WERI-Rb-1 (cell line): ENCODE measurements around the gene OR8B4.
"Not testable (repeated sequence)": the region's sequence is repeated elsewhere in the genome, so short reads cannot be mapped to it uniquely, and the experiment has no call there.

ENCODE experiments used
- DNase-seq: peaks from one replicate; pipeline ENCODE4 v3.0.0-alpha.2; 2020
- H3K27ac ChIP-seq: fragments of 250-450 bp; sonication (Bioruptor Pico); 2 replicates; pipeline ENCODE4 v1.5.1; 2020; ENCODE audit warnings: mild to moderate bottlenecking, moderate library complexity
- H3K27me3 ChIP-seq: fragments of 250-450 bp; sonication (Bioruptor Pico); 2 replicates; pipeline ENCODE4 v1.5.1; 2021; ENCODE audit warnings: mild to moderate bottlenecking, low read depth, moderate library complexity; ENCODE audit not compliant: insufficient read depth, severe bottlenecking
- H3K36me3 ChIP-seq: fragments of 250-450 bp; sonication (Bioruptor Pico); 2 replicates; pipeline ENCODE4 v1.5.1; 2020; ENCODE audit warnings: mild to moderate bottlenecking, moderate library complexity
- H3K4me3 ChIP-seq: 2 replicates; pipeline ENCODE4 v1.5.1; 2011; ENCODE audit warnings: low read depth, mild to moderate bottlenecking, control low read depth, low read length
- H3K9me3 ChIP-seq: fragments of 250-450 bp; sonication (Bioruptor Pico); 2 replicates; pipeline ENCODE4 v1.5.1; 2021; ENCODE audit warnings: mild to moderate bottlenecking, moderate library complexity; ENCODE audit not compliant: severe bottlenecking
- TF ChIP-seq, protein P1 (sequence below): IDR thresholded peaks from 2 replicates; pipeline ENCODE4 v1.5.1; 2011; ENCODE audit warnings: low read depth, mild to moderate bottlenecking, control low read depth, inconsistent platforms, low read length

Gene OR8B4

DNA sequence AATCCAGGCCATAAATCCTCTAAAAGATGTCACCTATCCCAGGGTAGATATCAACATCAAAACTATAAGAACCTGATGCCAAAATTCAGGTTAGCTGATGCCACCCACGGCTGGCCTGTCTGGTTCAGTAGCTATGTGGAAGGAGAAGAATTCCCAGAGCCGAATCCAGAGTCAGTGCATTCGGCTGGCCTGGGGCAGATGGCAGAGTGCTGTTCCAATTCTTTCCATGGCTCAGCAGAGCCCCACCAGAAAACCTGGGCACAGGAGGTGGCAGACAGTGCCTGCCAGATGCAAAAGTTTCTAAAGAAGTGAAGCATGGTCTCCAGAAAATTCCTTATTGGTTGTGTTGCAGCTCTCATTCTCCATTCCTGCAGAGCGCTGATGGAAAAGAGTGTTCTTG, 40.7 kb upstream of the OR8B4 start:
- Histone ChIP-seq H3K27ac (no peak overlapping the region), H3K36me3 (no peaks in the 10 kb centered on the region), H3K27me3 (no peaks in the 10 kb centered on the region), H3K9me3 (no peaks in the 10 kb centered on the region), H3K4me3 (no peak overlapping the region)
- TF ChIP-seq, protein P1, sequence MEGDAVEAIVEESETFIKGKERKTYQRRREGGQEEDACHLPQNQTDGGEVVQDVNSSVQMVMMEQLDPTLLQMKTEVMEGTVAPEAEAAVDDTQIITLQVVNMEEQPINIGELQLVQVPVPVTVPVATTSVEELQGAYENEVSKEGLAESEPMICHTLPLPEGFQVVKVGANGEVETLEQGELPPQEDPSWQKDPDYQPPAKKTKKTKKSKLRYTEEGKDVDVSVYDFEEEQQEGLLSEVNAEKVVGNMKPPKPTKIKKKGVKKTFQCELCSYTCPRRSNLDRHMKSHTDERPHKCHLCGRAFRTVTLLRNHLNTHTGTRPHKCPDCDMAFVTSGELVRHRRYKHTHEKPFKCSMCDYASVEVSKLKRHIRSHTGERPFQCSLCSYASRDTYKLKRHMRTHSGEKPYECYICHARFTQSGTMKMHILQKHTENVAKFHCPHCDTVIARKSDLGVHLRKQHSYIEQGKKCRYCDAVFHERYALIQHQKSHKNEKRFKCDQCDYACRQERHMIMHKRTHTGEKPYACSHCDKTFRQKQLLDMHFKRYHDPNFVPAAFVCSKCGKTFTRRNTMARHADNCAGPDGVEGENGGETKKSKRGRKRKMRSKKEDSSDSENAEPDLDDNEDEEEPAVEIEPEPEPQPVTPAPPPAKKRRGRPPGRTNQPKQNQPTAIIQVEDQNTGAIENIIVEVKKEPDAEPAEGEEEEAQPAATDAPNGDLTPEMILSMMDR: no peak
- no peak for DNase-seq

DNA sequence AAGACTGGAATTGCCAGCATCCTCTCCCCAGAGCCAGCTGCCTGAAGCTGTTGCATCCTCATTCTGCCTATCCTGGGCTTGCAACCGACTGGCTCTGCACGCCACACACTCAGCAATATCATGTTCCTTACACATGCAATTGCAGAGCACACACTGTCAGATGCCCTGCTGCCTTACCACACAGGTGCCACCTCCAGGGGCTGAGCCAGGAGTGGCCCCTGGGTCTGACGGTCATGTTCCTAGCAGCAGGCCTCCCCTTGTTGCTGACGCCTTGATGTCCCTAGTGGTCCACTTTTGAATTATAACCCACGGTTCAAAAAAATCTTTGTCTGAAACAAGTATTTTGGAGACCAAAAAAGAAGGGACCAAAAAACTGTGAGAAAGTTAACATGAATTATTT, 39.3 kb upstream of the OR8B4 start:
- DNase-seq: no peak
- TF ChIP-seq, protein P1: 0 out of 2 replicates have a peak, but pooled peaks have one; percentile 5
- Histone ChIP-seq H3K27me3 (no peaks in the 10 kb centered on the region), H3K4me3 (no peak overlapping the region), H3K9me3 (peaks cover 3% of the 10 kb centered on the region), H3K27ac (no peak overlapping the region), H3K36me3 (no peaks in the 10 kb centered on the region)

DNA sequence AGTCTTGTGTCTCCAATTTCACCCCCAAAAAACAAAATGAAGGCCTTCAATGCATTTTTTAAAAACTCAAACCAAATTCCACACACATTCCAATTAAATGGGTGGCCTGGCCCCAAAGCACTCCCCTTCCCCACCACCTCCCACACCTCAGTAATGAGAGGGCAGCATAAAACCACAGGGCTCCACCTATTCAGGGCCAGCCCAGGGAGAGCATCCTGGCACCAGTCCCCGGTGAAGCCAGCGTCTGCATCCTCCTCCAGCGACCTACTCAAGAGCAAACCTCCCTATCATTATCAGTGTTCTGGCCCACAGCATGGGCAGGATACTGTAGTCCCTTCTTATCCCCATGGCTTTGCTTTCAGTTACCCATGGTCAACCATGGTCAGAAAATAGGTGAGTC, 38.7 kb upstream of the OR8B4 start:
- no peaks in the 10 kb centered on the region for H3K27me3 ChIP-seq
- TF ChIP-seq, protein P1: no peak
- H3K9me3 ChIP-seq: peaks cover 3% of the 10 kb centered on the region
- H3K4me3 ChIP-seq: no peak overlapping the region
- H3K36me3 ChIP-seq: no peaks in the 10 kb centered on the region
- H3K27ac ChIP-seq: no peak overlapping the region
- no peak for DNase-seq

DNA sequence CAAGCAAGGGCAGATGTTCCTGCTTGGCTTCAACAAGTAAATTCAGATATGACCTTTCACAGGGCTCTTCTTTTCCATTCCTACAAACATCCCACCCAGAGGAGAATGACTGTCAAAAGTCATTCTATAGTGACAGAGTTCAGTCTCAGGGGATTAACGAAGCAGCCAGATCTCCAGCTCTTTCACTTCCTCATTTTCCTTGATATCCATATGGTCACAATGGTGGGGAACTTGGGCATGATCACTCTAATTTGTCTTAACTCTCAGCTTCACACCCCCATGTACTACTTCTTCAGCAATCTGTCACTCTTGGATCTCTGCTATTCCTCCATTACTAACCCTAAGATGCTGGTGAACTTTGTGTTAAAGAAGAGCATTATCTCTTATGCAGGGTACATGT, 35.8 kb upstream of the OR8B4 start:
- no peak for DNase-seq

DNA sequence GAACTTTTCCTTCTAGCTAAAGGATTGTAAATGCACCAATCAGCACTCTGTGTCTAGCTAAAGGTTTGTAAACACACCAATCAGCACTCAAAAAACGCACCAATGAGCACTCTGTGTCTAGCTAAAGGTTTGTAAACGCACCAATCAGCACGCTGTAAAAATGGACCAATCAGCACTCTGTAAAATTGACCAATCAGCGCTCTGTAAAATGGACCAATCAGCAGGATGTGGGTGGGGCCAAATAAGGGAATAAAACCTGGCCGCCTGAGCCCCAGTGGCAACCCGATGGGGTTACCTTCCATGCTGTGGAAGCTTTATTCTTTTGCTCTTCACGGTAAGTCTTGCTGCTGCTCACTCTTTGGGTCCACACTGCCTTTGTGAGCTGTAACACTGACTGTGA, 34.7 kb upstream of the OR8B4 start:
- not testable (repeated sequence) for DNase-seq, H3K9me3 ChIP-seq, H3K27ac ChIP-seq, H3K27me3 ChIP-seq, H3K36me3 ChIP-seq, H3K4me3 ChIP-seq

More for the DNA sequence above, 35.8 kb upstream of the OR8B4 start:
- Histone ChIP-seq H3K36me3 (no peaks in the 10 kb centered on the region), H3K27me3 (no peaks in the 10 kb centered on the region), H3K4me3 (no peak overlapping the region), H3K27ac (no peak overlapping the region), H3K9me3 (peaks cover 3% of the 10 kb centered on the region)
- TF ChIP-seq, protein P1: no peak

DNA sequence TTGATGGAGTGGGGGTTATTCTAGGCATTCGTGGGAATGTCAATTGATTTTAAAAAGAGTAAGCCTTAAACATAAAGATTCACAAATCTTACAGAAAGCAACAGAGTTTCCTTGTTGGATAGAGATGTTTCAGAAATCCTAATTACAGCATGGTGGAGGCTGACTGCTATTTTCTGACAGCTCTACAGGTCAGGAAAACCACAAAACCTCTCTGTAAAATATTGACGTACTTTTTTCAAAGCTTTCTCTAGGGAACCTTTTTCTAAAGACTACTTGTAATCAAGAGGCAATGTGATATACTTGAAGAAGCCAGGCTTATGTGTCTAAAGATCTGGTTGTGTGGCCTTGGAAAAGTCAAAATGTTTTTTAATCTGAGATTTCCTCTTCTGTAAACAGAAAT, 29.9 kb upstream of the OR8B4 start:
- DNase-seq: no peak
- Histone ChIP-seq H3K27ac (no peak overlapping the region), H3K27me3 (no peaks in the 10 kb centered on the region), H3K4me3 (no peak overlapping the region), H3K36me3 (no peaks in the 10 kb centered on the region), H3K9me3 (peaks cover 2% of the 10 kb centered on the region)
- TF ChIP-seq, protein P1: no peak
